Hematopoietic multipotent progenitor cell treated with erythropoietin and hydrocortisone succinate and interleukin-3 and kit ligand, for 15 days (in vitro differentiated cells): ENCODE results near the gene LRR1.
"Not testable (repeated sequence)": the region's sequence is repeated elsewhere in the genome, so short reads cannot be mapped to it uniquely, and the experiment has no call there.

Source experiments
- DNase-seq: peaks from one replicate; pipeline ENCODE4 v3.0.0-alpha.2; 2015; ENCODE audit warnings: low spot score

Gene LRR1

GRCh38 chr14:49633640-49634546 lies 35.2 kb downstream of the LRR1 start:
- DNase-seq = peak; percentile 85

- DNase-seq = peak; percentile 68
Observed at GRCh38 chr14:49634547-49635334, 36.0 kb downstream of the LRR1 start, which contains the start of gene DNAAF2. Gene DNAAF2, minus strand, starts transcription at chr14:49635244. Its CDS starts 95 bp downstream, at chr14:49635149.

- DNase-seq = no peak
Observed at GRCh38 chr14:49636866-49637265, 38.1 kb downstream of the LRR1 start.

GRCh38 chr14:49637534-49638078 lies 38.9 kb downstream of the LRR1 start:
- no peak for DNase-seq

- DNase-seq = no peak
Observed at GRCh38 chr14:49640540-49641417, 42.0 kb downstream of the LRR1 start.

- no peak for DNase-seq
Observed at GRCh38 chr14:49641697-49642129, 43.0 kb downstream of the LRR1 start.

- no peak for DNase-seq
Observed at GRCh38 chr14:49642163-49642562, 43.4 kb downstream of the LRR1 start.

- no peak for DNase-seq
Observed at GRCh38 chr14:49653508-49653907, 54.8 kb downstream of the LRR1 start.

- DNase-seq = no peak
Observed at GRCh38 chr14:49654511-49654910, 55.8 kb downstream of the LRR1 start.

GRCh38 chr14:49657500-49657899 lies 58.8 kb downstream of the LRR1 start:
- DNase-seq = not testable (repeated sequence)

- DNase-seq = no peak
Observed at GRCh38 chr14:49659526-49660455, 61.1 kb downstream of the LRR1 start.
